ENCODE measurements around the gene LMO7. TPM values are rescaled to one million over a fixed set of nuclear protein-coding genes. Genes with fewer than 3 reads are reported as not detected.

The LMO7 gene
- total RNA-seq, 1 donor, result 6.7 TPM

DNA sequence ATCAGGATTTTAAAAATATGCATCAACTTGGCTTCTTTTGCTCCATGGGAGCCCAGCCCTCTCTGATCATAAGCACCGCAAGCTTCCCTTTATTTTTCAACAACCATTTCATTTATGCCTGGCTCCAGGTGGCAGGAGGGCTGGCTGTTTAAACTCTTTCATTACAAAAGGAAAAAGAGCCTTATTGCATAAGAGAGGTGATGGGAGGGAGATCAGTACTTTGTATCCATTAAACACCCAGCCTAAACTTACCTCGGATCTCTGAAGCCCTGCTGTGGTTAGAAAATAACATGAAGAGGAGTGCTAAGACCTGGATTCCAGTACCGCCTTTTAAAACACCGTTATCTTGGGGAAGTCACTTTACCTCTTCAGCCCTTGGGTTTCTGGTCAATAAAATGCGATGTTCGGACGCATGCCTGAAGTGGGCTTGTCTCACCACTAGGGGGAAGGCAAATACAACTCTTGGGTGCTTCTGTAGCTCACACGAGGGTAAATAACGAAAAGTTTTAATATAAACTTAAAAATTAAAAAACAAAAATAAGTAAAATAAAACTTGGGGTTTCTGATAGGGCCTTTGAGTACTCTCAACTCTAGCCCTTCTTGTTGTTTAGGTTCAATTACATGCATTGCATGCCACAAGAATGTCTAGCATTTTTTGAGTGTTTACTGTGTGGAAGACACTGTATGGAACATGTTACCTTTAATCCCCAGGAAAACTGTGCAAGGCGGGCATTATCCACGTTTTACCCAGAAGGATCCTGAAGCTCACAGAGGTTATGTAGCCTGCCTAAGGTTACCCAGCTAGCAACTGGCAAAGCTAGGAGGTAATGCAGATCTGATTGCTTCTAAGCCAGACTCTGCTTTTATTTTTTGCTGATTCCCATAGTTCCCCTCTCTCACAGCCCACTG lies 240.3 kb downstream of the LMO7 start:
- peak; percentile 17 to 81 (median 60) for DNase-seq (ENCODE audit: low read depth in 2 of 3, low spot score in 2 of 3)

DNA sequence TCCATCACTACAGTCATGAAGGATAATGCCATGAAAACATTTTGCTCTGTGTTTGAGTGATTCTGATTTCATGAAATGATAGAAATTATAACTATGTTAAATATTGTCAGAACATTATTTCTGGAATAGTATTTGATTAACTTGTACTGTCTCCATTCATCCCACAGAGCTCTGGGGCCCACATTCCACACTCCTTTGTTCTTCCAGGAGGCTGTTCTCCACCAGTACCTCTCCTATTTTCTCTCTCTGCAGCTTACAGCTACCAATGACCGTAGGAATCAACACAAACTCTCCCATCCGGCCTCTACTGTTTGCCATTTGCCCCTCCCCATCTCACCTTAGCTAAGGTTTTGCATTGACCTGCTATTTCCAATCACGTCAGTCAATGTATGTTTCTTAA lies 240.9 kb downstream of the LMO7 start:
- DNase-seq (ENCODE audit: low read depth in 2 of 3, low spot score in 2 of 3), result no peak

DNA sequence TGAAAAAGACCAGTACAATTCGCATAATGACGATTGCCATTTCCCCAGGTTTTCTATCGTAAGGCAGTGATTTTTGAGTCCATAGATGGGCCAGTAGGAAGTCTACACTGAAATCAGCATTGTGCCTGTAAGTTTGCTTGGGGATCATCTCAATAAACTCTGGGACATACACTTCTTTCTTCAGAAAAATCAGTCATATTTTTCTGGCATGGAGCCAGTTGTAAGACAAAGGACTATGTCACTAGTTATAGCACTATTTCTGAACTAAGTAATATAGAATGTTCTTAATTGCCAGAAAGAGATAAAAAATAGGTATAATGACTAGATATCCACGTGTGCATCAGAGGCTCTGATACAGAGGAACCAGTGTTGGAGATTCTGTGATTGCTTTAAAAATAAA lies 243.5 kb downstream of the LMO7 start:
- DNase-seq (ENCODE audit: low read depth in 2 of 3, low spot score in 2 of 3), result no peak

DNA sequence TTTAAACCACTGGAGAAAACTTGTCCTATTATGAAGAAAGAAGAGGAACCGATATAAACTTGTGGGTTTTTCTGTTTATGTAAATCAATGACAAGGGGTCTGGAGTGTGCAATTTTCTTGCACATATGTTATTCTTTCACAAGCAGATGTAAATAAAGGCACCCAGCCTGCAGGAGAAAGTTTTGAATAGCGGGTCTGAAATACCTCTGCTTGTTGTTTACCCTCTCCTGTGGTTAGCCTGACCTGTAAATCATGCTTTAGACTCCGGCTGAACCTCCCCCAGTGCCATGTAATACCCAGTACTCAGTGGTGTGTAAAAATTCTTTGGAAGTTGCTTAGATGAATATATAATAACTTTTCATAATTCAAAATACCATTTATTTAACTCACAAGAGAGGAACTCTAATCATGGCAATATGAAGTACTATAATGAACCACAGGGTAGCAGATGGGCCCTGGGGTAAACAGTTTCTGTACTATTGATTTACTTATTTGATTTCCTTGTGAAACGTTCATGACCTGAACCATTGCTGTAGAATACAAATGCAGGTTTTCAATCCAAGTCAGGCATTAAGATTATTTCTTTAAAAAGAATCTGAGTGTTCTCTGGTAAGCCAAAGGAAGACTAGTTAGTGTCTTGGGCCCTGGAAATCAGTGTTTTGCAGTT lies 245.1 kb downstream of the LMO7 start:
- DNase-seq (ENCODE audit: low read depth in 2 of 3, low spot score in 2 of 3), result no peak

GRCh38 chr13:75882261-75882660 lies 246.1 kb downstream of the LMO7 start:
- DNase-seq (ENCODE audit: low read depth in 2 of 3, low spot score in 2 of 3), result no peak

- DNase-seq (ENCODE audit: low read depth in 2 of 3, low spot score in 2 of 3), result no peak
Measured at GRCh38 chr13:75889427-75889826, 253.3 kb downstream of the LMO7 start.

DNA sequence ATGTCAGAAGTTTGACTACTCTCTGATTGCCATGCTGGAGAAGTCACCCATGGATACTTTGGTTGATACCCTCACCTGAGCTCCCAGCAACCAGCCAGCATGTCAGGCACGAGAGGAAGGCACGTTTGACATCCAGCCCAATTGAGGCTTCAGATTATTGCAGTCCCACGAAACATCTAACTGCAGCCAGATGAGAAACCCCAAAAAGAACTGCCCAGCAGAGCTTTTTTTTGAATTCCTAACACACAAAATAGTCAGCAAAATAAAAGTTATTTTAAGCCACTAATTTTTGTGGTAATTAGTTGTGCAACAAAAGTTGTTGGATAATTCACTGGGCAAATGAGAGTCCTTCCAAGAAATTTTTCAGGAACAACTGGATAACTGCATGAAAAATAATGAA lies 259.0 kb downstream of the LMO7 start:
- no peak for DNase-seq (ENCODE audit: low read depth in 2 of 3, low spot score in 2 of 3)

DNA sequence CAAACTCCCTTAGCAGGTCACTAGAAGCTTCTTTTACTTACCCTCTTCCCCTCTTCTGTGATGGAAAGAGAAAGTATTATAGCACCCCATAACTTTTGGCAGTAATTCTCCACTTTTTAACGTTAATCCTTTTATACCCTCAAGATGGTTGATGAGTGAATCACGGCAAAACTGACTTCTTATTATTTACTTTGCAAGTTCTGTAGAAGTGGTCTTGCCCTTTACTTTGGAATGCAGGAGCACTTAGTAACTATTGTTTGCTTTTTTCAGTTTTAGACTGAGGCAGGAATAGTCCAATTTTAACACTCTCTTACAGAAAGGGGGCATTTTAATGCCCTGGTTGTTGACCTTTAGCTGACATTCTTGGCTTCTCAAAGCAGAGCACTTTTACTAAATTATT lies 260.1 kb downstream of the LMO7 start:
- DNase-seq (ENCODE audit: low read depth in 2 of 3, low spot score in 2 of 3), result no peak

DNA sequence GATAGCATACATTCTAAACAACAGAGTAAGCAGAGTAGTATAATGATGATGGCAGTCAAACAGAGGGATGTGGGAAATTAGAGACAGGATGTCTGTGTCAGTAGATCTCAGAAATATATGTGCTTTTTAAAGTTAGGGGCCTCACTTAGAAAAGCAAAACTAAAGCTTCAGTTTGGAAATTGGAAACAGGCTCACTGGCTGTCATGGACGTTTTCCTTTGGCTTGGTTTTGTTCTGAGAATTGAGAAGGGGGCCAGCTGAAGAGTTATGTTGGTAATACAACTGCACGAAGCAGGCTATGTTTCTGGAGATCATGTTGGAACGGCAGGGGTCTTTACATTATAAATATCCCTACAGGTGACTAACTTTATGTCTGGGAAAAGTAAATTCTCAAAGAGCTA lies 261.3 kb downstream of the LMO7 start:
- peak in 1 of 3 donors; percentile 26 for DNase-seq (ENCODE audit: low read depth in 2 of 3, low spot score in 2 of 3)

- no peak for DNase-seq (ENCODE audit: low read depth in 2 of 3, low spot score in 2 of 3)
Measured at GRCh38 chr13:75901501-75901900, 265.4 kb downstream of the LMO7 start.

GRCh38 chr13:75902166-75903104 lies 266.3 kb downstream of the LMO7 start:
- no peak for DNase-seq (ENCODE audit: low read depth in 2 of 3, low spot score in 2 of 3)

DNA sequence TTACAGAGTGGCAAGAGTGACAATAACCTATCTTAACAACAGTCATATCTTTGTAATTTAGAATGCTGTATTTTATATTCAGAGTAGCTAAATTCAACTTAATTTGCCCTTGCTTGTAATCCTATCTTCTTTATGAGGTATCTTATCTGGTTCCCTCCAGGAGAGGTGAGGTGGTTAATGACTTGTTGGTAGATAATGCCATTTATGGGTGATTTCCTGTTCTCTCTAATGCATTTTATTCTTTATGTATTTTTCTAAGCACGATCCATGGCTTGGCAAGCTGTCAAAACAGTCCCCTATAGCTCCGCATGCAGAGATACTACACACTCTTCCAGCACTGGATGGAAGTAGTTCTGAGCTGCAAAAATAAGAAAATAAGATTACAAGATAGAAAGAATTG lies 267.9 kb downstream of the LMO7 start:
- DNase-seq (ENCODE audit: low read depth in 2 of 3, low spot score in 2 of 3), result no peak

DNA sequence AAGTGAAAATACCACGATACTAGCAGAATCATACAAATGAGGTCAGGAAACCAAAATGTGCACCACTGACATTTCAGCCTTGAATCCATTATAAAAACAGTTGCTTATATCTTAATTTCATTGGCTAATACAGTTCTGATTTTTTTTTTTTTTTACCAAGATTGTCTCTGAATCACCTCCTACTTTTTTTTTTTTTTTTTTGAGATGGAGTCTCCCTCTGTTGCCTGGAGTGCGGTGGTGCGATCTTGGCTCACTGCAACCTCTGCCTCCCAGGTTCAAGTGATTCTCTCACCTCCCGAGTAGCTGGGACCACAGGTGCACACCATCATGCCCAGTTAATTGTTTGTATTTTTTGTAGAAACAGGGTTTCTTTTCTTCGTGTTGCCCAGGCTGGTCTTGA lies 270.2 kb downstream of the LMO7 start:
- DNase-seq (ENCODE audit: low read depth in 2 of 3, low spot score in 2 of 3), result no peak

GRCh38 chr13:75907044-75907443 lies 270.9 kb downstream of the LMO7 start:
- no peak for DNase-seq (ENCODE audit: low read depth in 2 of 3, low spot score in 2 of 3)

DNA sequence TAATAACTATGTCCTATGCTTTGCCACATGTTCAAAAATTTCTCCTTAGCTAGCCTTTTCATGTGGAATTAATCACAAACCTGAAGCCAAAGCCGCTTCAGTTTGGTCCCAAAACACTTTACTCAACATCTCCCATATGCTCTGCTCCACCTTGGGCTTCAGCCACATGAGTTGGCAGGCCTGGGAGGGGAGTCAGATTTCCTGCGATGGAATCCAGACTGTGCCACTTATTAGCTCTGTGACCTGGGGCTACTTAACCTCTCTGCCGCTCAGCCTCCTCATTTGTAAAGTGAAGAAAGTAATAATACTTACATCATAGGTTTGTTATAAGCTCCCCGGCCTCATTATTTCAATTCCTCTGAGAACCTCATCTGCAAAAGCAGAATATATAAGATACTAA lies 272.0 kb downstream of the LMO7 start:
- no peak for DNase-seq (ENCODE audit: low read depth in 2 of 3, low spot score in 2 of 3)

Other genes starting within 250 kb of the LMO7 start
- 6.5 TPM for gene TBC1D4, start 154.2 kb upstream of the LMO7 start, total RNA-seq
- gene COMMD6, start 98.5 kb upstream of the LMO7 start, total RNA-seq, result 24.5 TPM
- gene UCHL3, start 86.5 kb upstream of the LMO7 start, total RNA-seq, result 7.3 TPM

Measured in hematopoietic multipotent progenitor cell (in vitro differentiated cells).